Caco-2 (cell line): ENCODE results near the gene NFKBIL1. TPM values are rescaled to one million over a fixed set of nuclear protein-coding genes. Genes with fewer than 3 reads are reported as not detected.

Source experiments
- BruUV-seq: library from RNA; stranded (reverse); fragments of 400-500 nt; replicated peaks from 2 replicates; lab custom pipeline; 2021; lab: Mats Ljungman, UMichigan
- CTCF ChIA-PET: fragments of 300-600 bp; sonication (Branson Sonifier 250); formaldehyde crosslinking; loops from one replicate; lab custom pipeline; 2022; ENCODE audit warnings: antibody characterized with exemption; lab: Charles Lee
- POLR2A ChIA-PET: fragments of 300-600 bp; sonication (Branson Sonifier 250); formaldehyde crosslinking; loops from one replicate; lab custom pipeline; 2022; ENCODE audit warnings: antibody characterized with exemption; lab: Charles Lee
- DNase-seq, 2 experiments: peaks; one replicate each; pipeline versions ENCODE4 v3.0.0 to v3.0.0-alpha.2; 2020 to 2022
- H3K27me3 ChIP-seq: replicated peaks from 2 replicates; pipeline ENCODE4 v1.6.0; 2011; ENCODE audit warnings: low read length; ENCODE audit not compliant: control insufficient read depth, insufficient read depth
- H3K36me3 ChIP-seq: 2 replicates; pipeline ENCODE4 v1.5.1; 2011; ENCODE audit warnings: low read length; ENCODE audit not compliant: control insufficient read depth, insufficient read depth
- H3K4me1 ChIP-seq: fragments of 250-450 bp; sonication (Bioruptor Pico); 2 replicates; pipeline ENCODE4 v1.5.1; 2020; ENCODE audit warnings: mild to moderate bottlenecking
- H3K4me3 ChIP-seq: 2 replicates; pipeline ENCODE4 v1.5.1; 2011; ENCODE audit warnings: low read depth, mild to moderate bottlenecking, control low read depth, low read length
- H3K9me3 ChIP-seq: fragments of 250-450 bp; sonication (Bioruptor Pico); 2 replicates; pipeline ENCODE4 v1.5.1; 2020; ENCODE audit warnings: mild to moderate bottlenecking, moderate library complexity
- H3K27ac Mint-ChIP-seq: one replicate; pipeline ENCODE4 v1.8.0; 2022; ENCODE audit warnings: mixed read lengths; ENCODE audit not compliant: unreplicated experiment
- H3K27me3 Mint-ChIP-seq: one replicate; pipeline ENCODE4 v1.8.0; 2022; ENCODE audit warnings: mixed read lengths; ENCODE audit not compliant: insufficient read depth, unreplicated experiment
- H3K36me3 Mint-ChIP-seq: one replicate; pipeline ENCODE4 v1.8.0; 2022; ENCODE audit warnings: mild to moderate bottlenecking, mixed read lengths; ENCODE audit not compliant: insufficient read depth, unreplicated experiment
- H3K4me1 Mint-ChIP-seq: one replicate; pipeline ENCODE4 v1.8.0; 2022; ENCODE audit warnings: low read depth, mixed read lengths; ENCODE audit not compliant: unreplicated experiment
- H3K4me3 Mint-ChIP-seq: one replicate; pipeline ENCODE4 v1.8.0; 2022; ENCODE audit warnings: mild to moderate bottlenecking, moderate library complexity, mixed read lengths; ENCODE audit not compliant: unreplicated experiment
- H3K9me3 Mint-ChIP-seq: one replicate; pipeline ENCODE4 v1.8.0; 2022; ENCODE audit warnings: mixed read lengths; ENCODE audit not compliant: unreplicated experiment
- CTCF ChIP-seq, 2 experiments: fragments of 200-600 bp in 1 of 2; IDR thresholded peaks; 1 replicate in 1 of 2; 2 replicates in 1 of 2; pipeline versions ENCODE4 v1.5.1 to v1.8.0; 2011 to 2022; ENCODE audit warnings: antibody characterized with exemption in 1 of 2, control low read depth in 1 of 2, inconsistent platforms in 1 of 2, low read depth in 1 of 2, low read length in 1 of 2, mild to moderate bottlenecking in 1 of 2, moderate library complexity in 1 of 2; ENCODE audit not compliant: insufficient read depth in 1 of 2, severe bottlenecking in 1 of 2, unreplicated experiment in 1 of 2
- intact Hi-C: fragments of 100-400 bp; cut with micrococcal nuclease; formaldehyde crosslinking; loops from one replicate; pipeline ENCODE4 v1.10.0; 2022; ENCODE audit not compliant: unreplicated experiment
- total RNA-seq: library from RNA; stranded (reverse); gene quantifications from 2 replicates; pipeline ENCODE4 v1.2.3, GENCODE V29; 2022

NFKBIL1 gene
- total RNA-seq, 1 experiment from 2014 or later, result 14.7 TPM

DNA sequence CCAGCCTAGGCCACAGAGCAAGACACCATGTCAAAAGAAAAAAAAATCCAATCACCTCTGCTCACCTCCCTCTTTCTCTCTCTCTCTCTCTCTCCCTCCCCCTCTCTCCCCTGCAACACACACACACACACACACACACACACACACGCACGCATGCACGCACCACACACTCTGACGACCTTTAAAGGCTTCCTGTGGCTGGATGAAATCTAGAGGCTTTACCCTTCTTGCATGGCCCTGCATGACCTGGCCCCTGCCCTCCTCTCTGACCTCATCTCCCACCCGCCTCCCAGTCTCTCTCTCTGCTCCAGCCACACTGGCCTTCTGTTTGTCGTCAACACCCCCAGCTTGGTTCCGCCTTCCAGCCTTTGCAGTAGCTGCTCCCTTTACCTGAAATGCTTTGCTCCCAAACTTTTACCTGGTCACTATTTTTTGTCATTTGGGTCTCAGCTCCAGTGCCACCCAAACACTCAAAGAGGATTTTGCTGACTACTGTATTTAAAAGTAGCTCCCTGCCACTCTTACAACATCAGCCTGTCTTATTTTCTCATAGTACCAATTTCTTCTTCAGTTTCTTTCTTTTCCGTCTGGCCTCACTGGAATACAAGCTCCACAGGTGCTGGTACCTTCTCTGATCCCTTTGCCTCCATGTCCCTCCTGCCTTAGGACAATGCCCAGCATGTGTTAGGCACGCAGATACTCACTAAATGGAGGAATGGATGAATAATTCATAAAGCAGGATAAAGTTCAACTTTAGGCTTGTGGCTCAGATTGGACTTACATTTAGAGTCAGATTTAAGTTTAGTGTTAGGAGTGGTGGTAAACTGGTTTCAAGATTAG lies 20.3 kb downstream of the NFKBIL1 start:
- no peak overlapping the region for H3K27ac Mint-ChIP-seq

GRCh38 chr6:31568537-31568961 lies 21.1 kb downstream of the NFKBIL1 start:
- CTCF ChIA-PET, result interaction anchor here (1.2 kb wide), 1 partner anchor 30 kb away, joined by 3 read pairs; no protein-coding TSS in a partner anchor

More for the DNA sequence above, 20.3 kb downstream of the NFKBIL1 start:
- no peak for TF ChIP-seq CTCF (IDR thresholded peaks at IDR 0.05; ENCODE audit: insufficient read depth in 1 of 2, low read depth in 1 of 2, low read length in 1 of 2, severe bottlenecking in 1 of 2, unreplicated experiment in 1 of 2)
- Histone ChIP-seq H3K4me1 (no peaks in the 10 kb centered on the region), H3K36me3 (no peaks in the 10 kb centered on the region), H3K4me3 (no peak overlapping the region), H3K9me3 (no peaks in the 10 kb centered on the region), H3K27me3 (no peaks in the 10 kb centered on the region)
- ChIA-PET CTCF (interaction anchor here (1.2 kb wide), 1 partner anchor 30 kb away, joined by 3 read pairs; no protein-coding TSS in a partner anchor), POLR2A (no interaction called here)
- no peak overlapping the region for H3K4me3 Mint-ChIP-seq
- no TSS peak for BruUV-seq
- intact Hi-C loops, result no loop called here
- no peak for DNase-seq
- peaks cover 5% of the 10 kb centered on the region for H3K4me1 Mint-ChIP-seq
- no peaks in the 10 kb centered on the region for H3K36me3 Mint-ChIP-seq
- H3K27me3 Mint-ChIP-seq, result peaks cover 3% of the 10 kb centered on the region
- H3K9me3 Mint-ChIP-seq, result no peaks in the 10 kb centered on the region

More at GRCh38 chr6:31568537-31568961, 21.1 kb downstream of the NFKBIL1 start:
- Histone ChIP-seq H3K36me3 (no peaks in the 10 kb centered on the region), H3K9me3 (no peaks in the 10 kb centered on the region), H3K4me3 (no peak overlapping the region), H3K27me3 (no peaks in the 10 kb centered on the region), H3K4me1 (peaks cover 4% of the 10 kb centered on the region)
- BruUV-seq, result no TSS peak
- POLR2A ChIA-PET, result no interaction called here
- no peaks in the 10 kb centered on the region for H3K9me3 Mint-ChIP-seq
- intact Hi-C loops, result no loop called here
- H3K4me1 Mint-ChIP-seq, result peaks cover 10% of the 10 kb centered on the region
- DNase-seq, result no peak
- no peak overlapping the region for H3K4me3 Mint-ChIP-seq
- TF ChIP-seq CTCF (IDR thresholded peaks at IDR 0.05; ENCODE audit: insufficient read depth in 1 of 2, low read depth in 1 of 2, low read length in 1 of 2, severe bottlenecking in 1 of 2, unreplicated experiment in 1 of 2), result no peak
- no peak overlapping the region for H3K27ac Mint-ChIP-seq
- H3K27me3 Mint-ChIP-seq, result peaks cover 3% of the 10 kb centered on the region
- H3K36me3 Mint-ChIP-seq, result no peaks in the 10 kb centered on the region
